Stomach (tissue), 9 donors: ENCODE data around the gene C2CD3. TPM values are rescaled to one million over a fixed set of nuclear protein-coding genes. Genes with fewer than 3 reads are reported as not detected.

ENCODE experiments used
- DNase-seq, 2 donors: peaks; one replicate each; pipeline versions ENCODE4 v3.0.0 to v3.0.0-alpha.2; 2013 to 2019
- H3K27ac ChIP-seq, 5 donors: fragments of 200-600 bp in 4 of 5; sonication (generic) in 4 of 5; one replicate each; pipeline ENCODE4 v1.5.1; 2013 to 2019; ENCODE audit warnings: mild to moderate bottlenecking in 1 of 5, moderate library complexity in 1 of 5
- H3K27me3 ChIP-seq, 3 donors: fragments of 200-600 bp; sonication (generic); one replicate each; pipeline ENCODE4 v1.5.1; 2017 to 2019; ENCODE audit warnings: mixed run types in 1 of 3
- H3K36me3 ChIP-seq, 4 donors: fragments of 200-600 bp; sonication (generic); 1 replicate in 3 of 4; 2 replicates in 1 of 4; pipeline ENCODE4 v1.5.1; 2016 to 2019
- H3K4me1 ChIP-seq, 4 donors: fragments of 200-600 bp; sonication (generic); one replicate each; pipeline ENCODE4 v1.5.1; 2016 to 2019
- H3K4me3 ChIP-seq, 4 donors: fragments of 200-600 bp; sonication (generic) in 3 of 4; one replicate each; pipeline ENCODE4 v1.5.1; 2016 to 2019; ENCODE audit warnings: mild to moderate bottlenecking in 1 of 4
- H3K9me3 ChIP-seq, 4 donors: fragments of 200-600 bp; sonication (generic); one replicate each; pipeline ENCODE4 v1.5.1; 2016 to 2019
- CTCF ChIP-seq, 7 experiments: fragments of 450-650 bp in 4 of 7; fragments of 200-600 bp in 3 of 7; sonication (generic) in 3 of 7; IDR thresholded peaks; one replicate each; pipeline ENCODE4 v1.5.1; 2016 to 2019; ENCODE audit warnings: antibody characterized with exemption in 7 of 7, control low read depth in 2 of 7, mild to moderate bottlenecking in 1 of 7
- EP300 ChIP-seq: sonication (generic); formaldehyde crosslinking; IDR thresholded peaks from one replicate; pipeline ENCODE4 v1.6.1; 2017; ENCODE audit warnings: antibody characterized with exemption
- POLR2A ChIP-seq, 4 donors: fragments of 450-650 bp; IDR thresholded peaks; one replicate each; pipeline ENCODE4 v1.6.1; 2016; ENCODE audit warnings: antibody characterized with exemption in 4 of 4, control low read depth in 2 of 4, mild to moderate bottlenecking in 1 of 4, moderate library complexity in 1 of 4
- POLR2AphosphoS5 ChIP-seq, 3 donors: sonication (generic); formaldehyde crosslinking; IDR thresholded peaks; one replicate each; pipeline ENCODE4 v1.6.1; 2016; ENCODE audit warnings: antibody characterized with exemption in 3 of 3
- WGBS, 5 donors: extraction: QIAGEN DNeasy Blood & Tissue Kit in 3 of 5; methylation state at CpG; one replicate each; pipeline versions ENCODE4 v1.1.5 to v1.1.7; 2013 to 2018; 5-methylcytosine and 5-hydroxymethylcytosine counted together
- intact Hi-C: fragments of 100-400 bp; cut with DNase I; formaldehyde crosslinking; loops from one replicate; pipeline ENCODE4 v1.15.1; 2023; ENCODE audit warnings: low total_unique reads
- polyA plus RNA-seq, 3 donors: library from polyadenylated mRNA; stranded (reverse); fragments of 200-250 nt; gene quantifications; one replicate each; pipeline ENCODE4 v1.2.3, GENCODE V29; 2013
- total RNA-seq, 5 donors: library from RNA; depleted of rRNA; stranded (reverse); fragments of >200 nt; gene quantifications; one replicate each; pipeline versions ENCODE4 v1.1.0 to v1.2.3, GENCODE V29; 2014 to 2016
- donor health status: healthy with polysubstance abuse.
- donor health status: Bipolar disorder and iron deficiency.
- donor health status: healthy.

Gene C2CD3
- total and polyA plus RNA-seq, 8 donors: 5.6 to 176 (median 38.6) TPM

GRCh38 chr11:74153224-74153623, 17.6 kb downstream of the C2CD3 start:
- intact Hi-C loops: no loop called here
- no peak for TF ChIP-seq POLR2A (IDR thresholded peaks at IDR 0.05)
- TF ChIP-seq CTCF (IDR thresholded peaks at IDR 0.05): no peak
- TF ChIP-seq EP300: no peak
- no peak for TF ChIP-seq POLR2AphosphoS5 (IDR thresholded peaks at IDR 0.05)
- H3K27ac ChIP-seq: no peak overlapping the region

GRCh38 chr11:74147199-74147929, 23.4 kb downstream of the C2CD3 start:
- no peak for DNase-seq
- no peaks in the 10 kb centered on the region for H3K27me3 ChIP-seq
- no peak overlapping the region for H3K27ac ChIP-seq
- intact Hi-C loops: no loop called here
- H3K9me3 ChIP-seq: no peaks in the 10 kb centered on the region
- 90 to 95% (median 94%) methylated on average over 5 of the region's 5 CpGs for WGBS, 5 donors
- no peaks in the 10 kb centered on the region for H3K4me1 ChIP-seq
- H3K4me3 ChIP-seq: no peak overlapping the region
- TF ChIP-seq EP300 (no peak), POLR2A (IDR thresholded peaks at IDR 0.05) (no peak), POLR2AphosphoS5 (IDR thresholded peaks at IDR 0.05) (no peak), CTCF (IDR thresholded peaks at IDR 0.05) (no peak)
- H3K36me3 ChIP-seq: peaks cover 0 to 6% (median 0%) of the 10 kb centered on the region in 4 donors

More at GRCh38 chr11:74153224-74153623, 17.6 kb downstream of the C2CD3 start:
- H3K27me3 ChIP-seq: no peaks in the 10 kb centered on the region
- H3K9me3 ChIP-seq: no peaks in the 10 kb centered on the region
- H3K4me3 ChIP-seq: no peak overlapping the region
- H3K4me1 ChIP-seq: peaks cover 0 to 6% (median 0%) of the 10 kb centered on the region in 4 donors
- DNase-seq: no peak
- peaks cover 0 to 18% (median 8%) of the 10 kb centered on the region in 4 donors for H3K36me3 ChIP-seq

- intact Hi-C loops: no loop called here
These were observed 26.2 kb downstream of the C2CD3 start for GRCh38 chr11:74144592-74144991.

GRCh38 chr11:74142624-74143023, 28.2 kb downstream of the C2CD3 start:
- DNase-seq: no peak
- 79 to 92% (median 88%) methylated on average over 3 of the region's 3 CpGs for WGBS, 5 donors
- peaks cover 0 to 11% (median 3%) of the 10 kb centered on the region in 4 donors for H3K36me3 ChIP-seq
- H3K4me3 ChIP-seq: no peak overlapping the region
- no peaks in the 10 kb centered on the region for H3K9me3 ChIP-seq
- TF ChIP-seq CTCF (IDR thresholded peaks at IDR 0.05) (no peak), EP300 (no peak), POLR2A (IDR thresholded peaks at IDR 0.05) (no peak), POLR2AphosphoS5 (IDR thresholded peaks at IDR 0.05) (no peak)
- intact Hi-C loops: no loop called here
- no peak overlapping the region for H3K27ac ChIP-seq
- H3K4me1 ChIP-seq: peaks cover 10 to 35% (median 17%) of the 10 kb centered on the region in 4 donors
- H3K27me3 ChIP-seq: no peaks in the 10 kb centered on the region

More at GRCh38 chr11:74144592-74144991, 26.2 kb downstream of the C2CD3 start:
- no peak for TF ChIP-seq EP300
- TF ChIP-seq POLR2A (IDR thresholded peaks at IDR 0.05): no peak
- TF ChIP-seq CTCF (IDR thresholded peaks at IDR 0.05): no peak
- no peak for TF ChIP-seq POLR2AphosphoS5 (IDR thresholded peaks at IDR 0.05)
- Histone ChIP-seq H3K36me3 (peaks cover 0 to 6% (median 0%) of the 10 kb centered on the region in 4 donors), H3K27me3 (no peaks in the 10 kb centered on the region), H3K4me3 (no peak overlapping the region), H3K4me1 (peaks cover 0 to 16% (median 0%) of the 10 kb centered on the region in 4 donors), H3K27ac (no peak overlapping the region), H3K9me3 (no peaks in the 10 kb centered on the region)
- DNase-seq: no peak
- 92 to 98% (median 97%) methylated on average over 4 of the region's 4 CpGs for WGBS, 5 donors
